ENCODE data around the gene MCC. TPM values are rescaled to one million over a fixed set of nuclear protein-coding genes. Genes with fewer than 3 reads are reported as not detected.

MCC gene
- total RNA-seq, 1 experiment from 2014 or later: 7.6 TPM

DNA sequence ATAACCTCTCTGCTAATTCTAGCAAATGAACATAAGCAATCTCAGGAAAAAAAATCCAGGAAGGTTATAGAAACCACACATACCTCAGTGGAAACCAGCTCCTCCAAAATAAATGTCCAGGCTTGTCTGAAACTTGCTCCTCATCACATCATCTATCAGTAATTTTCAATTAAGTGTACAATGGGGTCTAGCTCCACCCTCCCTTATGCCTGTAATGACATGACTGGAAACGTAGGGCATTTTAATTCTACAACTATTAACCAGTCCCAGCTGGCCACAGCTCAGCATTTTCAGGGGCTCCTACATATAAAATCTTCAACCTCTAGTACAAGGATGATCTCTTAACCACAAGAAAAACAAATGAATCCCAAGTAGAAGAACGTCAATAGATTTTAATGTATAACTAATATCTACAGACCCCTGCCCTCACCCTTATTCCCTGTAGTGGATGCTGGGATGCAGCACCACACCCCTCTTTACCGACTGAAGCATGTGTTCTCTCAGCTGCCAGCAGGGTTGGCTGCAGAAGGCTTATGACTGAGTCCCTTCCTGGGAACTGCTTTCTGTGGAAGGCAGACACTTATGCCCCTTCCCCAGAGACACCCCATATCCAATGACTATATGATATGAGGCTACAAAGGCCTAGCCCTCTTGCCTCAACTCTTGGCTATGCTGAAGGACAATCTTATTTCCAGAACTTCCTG lies 60.2 kb downstream of the MCC start:
- Histone ChIP-seq H3T11ph (ENCODE audit: low read length) (no peak overlapping the region), H4K8ac (replicated peaks; ENCODE audit: insufficient read length, low read depth, low read length) (no peak overlapping the region), H2AFZ (ENCODE audit: low read length) (no peak overlapping the region), H2BK12ac (ENCODE audit: insufficient read length, low read depth, low read length) (no peak overlapping the region), H3K23me2 (ENCODE audit: insufficient read length, low read depth, low read length, poor library complexity, severe bottlenecking) (no peaks in the 10 kb centered on the region), H3K9me3 (ENCODE audit: control insufficient read depth, low read depth, low read length) (no peaks in the 10 kb centered on the region), H3K79me1 (ENCODE audit: insufficient read depth, low read depth, low read length, poor library complexity, severe bottlenecking) (no peaks in the 10 kb centered on the region), H4K20me1 (ENCODE audit: control insufficient read depth, insufficient read depth, insufficient read length) (no peaks in the 10 kb centered on the region), H3K4me1 (ENCODE audit: insufficient read depth, low read length) (no peaks in the 10 kb centered on the region), H2BK120ac (ENCODE audit: low read depth, low read length, poor library complexity, severe bottlenecking) (no peak overlapping the region), H4K91ac (ENCODE audit: insufficient read length, low read depth, low read length) (no peak overlapping the region), H2BK15ac (ENCODE audit: low read depth, low read length) (no peak overlapping the region), H3K9ac (ENCODE audit: extremely low read depth, insufficient read length, low read length) (no peak overlapping the region), H3K56ac (ENCODE audit: insufficient read length, low read depth, low read length) (no peak overlapping the region), H3K79me2 (ENCODE audit: insufficient read depth, low read length) (no peaks in the 10 kb centered on the region), H2BK20ac (ENCODE audit: low read depth, low read length, poor library complexity, severe bottlenecking) (no peak overlapping the region), H3K27me3 (ENCODE audit: insufficient read depth, low read length) (no peaks in the 10 kb centered on the region), H3K4ac (ENCODE audit: low read depth, low read length) (no peak overlapping the region), H3K23ac (ENCODE audit: insufficient read length, low read depth, low read length) (no peak overlapping the region), H3K14ac (ENCODE audit: insufficient read depth, low read length) (no peak overlapping the region), H2AK5ac (ENCODE audit: insufficient read length, low read length) (no peak overlapping the region), H4K5ac (ENCODE audit: insufficient read length, low read depth, low read length) (no peak overlapping the region), H3K27ac (ENCODE audit: insufficient read length, low read depth, low read length) (no peak overlapping the region), H3K4me2 (ENCODE audit: insufficient read depth, insufficient read length, low read length) (no peak overlapping the region), H3K18ac (ENCODE audit: insufficient read length, low read depth, low read length) (no peak overlapping the region), H2BK5ac (ENCODE audit: insufficient read length, low read length) (no peak overlapping the region)
- H3K27me3 Mint-ChIP-seq (ENCODE audit: low read depth): no peaks in the 10 kb centered on the region
- no peak for DNase-seq
- no peak overlapping the region for H3K4me3 Mint-ChIP-seq
- H3K27ac Mint-ChIP-seq: no peak overlapping the region
- H3K4me1 Mint-ChIP-seq: no peaks in the 10 kb centered on the region
- WGBS (ENCODE audit: extremely low coverage, insufficient read length, low lambda C conversion rate): no CpG with 5 or more reads among the region's 3 CpGs
- no peaks in the 10 kb centered on the region for H3K9me3 Mint-ChIP-seq
- TF ChIP-seq, protein P1, sequence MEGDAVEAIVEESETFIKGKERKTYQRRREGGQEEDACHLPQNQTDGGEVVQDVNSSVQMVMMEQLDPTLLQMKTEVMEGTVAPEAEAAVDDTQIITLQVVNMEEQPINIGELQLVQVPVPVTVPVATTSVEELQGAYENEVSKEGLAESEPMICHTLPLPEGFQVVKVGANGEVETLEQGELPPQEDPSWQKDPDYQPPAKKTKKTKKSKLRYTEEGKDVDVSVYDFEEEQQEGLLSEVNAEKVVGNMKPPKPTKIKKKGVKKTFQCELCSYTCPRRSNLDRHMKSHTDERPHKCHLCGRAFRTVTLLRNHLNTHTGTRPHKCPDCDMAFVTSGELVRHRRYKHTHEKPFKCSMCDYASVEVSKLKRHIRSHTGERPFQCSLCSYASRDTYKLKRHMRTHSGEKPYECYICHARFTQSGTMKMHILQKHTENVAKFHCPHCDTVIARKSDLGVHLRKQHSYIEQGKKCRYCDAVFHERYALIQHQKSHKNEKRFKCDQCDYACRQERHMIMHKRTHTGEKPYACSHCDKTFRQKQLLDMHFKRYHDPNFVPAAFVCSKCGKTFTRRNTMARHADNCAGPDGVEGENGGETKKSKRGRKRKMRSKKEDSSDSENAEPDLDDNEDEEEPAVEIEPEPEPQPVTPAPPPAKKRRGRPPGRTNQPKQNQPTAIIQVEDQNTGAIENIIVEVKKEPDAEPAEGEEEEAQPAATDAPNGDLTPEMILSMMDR (conservative IDR thresholded peaks at IDR 0.05): no peak
- H3K36me3 Mint-ChIP-seq (ENCODE audit: insufficient read depth in 1 of 3, low read depth in 3 of 3): no peaks in the 10 kb centered on the region

Data from H9 (cell line).